ENCODE data around the gene CABLES2. TPM values are rescaled to one million over a fixed set of nuclear protein-coding genes. Genes with fewer than 3 reads are reported as not detected.

Gene CABLES2
- total RNA-seq, 1 experiment from 2014 or later: 8.9 TPM

- no TSS peak for BruUV-seq (replicated peaks)
- TF ChIP-seq SRF (IDR thresholded peaks at IDR 0.05; ENCODE audit: low read depth): no peak
- no peak for TF ChIP-seq POLR2A (IDR thresholded peaks at IDR 0.05; ENCODE audit: borderline replicate concordance, extremely low read depth, insufficient read depth, insufficient read length)
- TF ChIP-seq TCF7L2 (IDR thresholded peaks at IDR 0.05; ENCODE audit: borderline replicate concordance, extremely low read depth, insufficient read depth, insufficient read length): no peak
- no peak for TF ChIP-seq CBX3 (IDR thresholded peaks at IDR 0.05; ENCODE audit: low read depth)
- no peak for TF ChIP-seq EZH2 (IDR thresholded peaks at IDR 0.05)
- TF ChIP-seq EZH2phosphoT487 (IDR thresholded peaks at IDR 0.05; ENCODE audit: borderline replicate concordance): no peak
- TF ChIP-seq ZNF274 (IDR thresholded peaks at IDR 0.05; ENCODE audit: low read depth, low read length): no peak
- no peak for TF ChIP-seq MAX (IDR thresholded peaks at IDR 0.05)
- TF ChIP-seq RAD21 (IDR thresholded peaks at IDR 0.05; ENCODE audit: low read depth): no peak
- no peak for TF ChIP-seq SP1 (IDR thresholded peaks at IDR 0.05; ENCODE audit: low read depth)
- TF ChIP-seq CTCF (IDR thresholded peaks at IDR 0.05 in 2 of 3, conservative IDR thresholded peaks at IDR 0.05 in 1 of 3; ENCODE audit: borderline replicate concordance in 1 of 3, insufficient read depth in 1 of 3, low read depth in 2 of 3, low read length in 2 of 3): no peak
- TF ChIP-seq CEBPB (IDR thresholded peaks at IDR 0.05; ENCODE audit: low read depth): no peak
- Histone ChIP-seq H3K4me2 (ENCODE audit: low read length) (no peak overlapping the region), H3K4me1 (ENCODE audit: control insufficient read depth in 1 of 2, insufficient read depth in 2 of 2, low read length in 2 of 2) (0 out of 4 replicates have a peak, but pooled peaks cover 0 to 3% of the 10 kb centered on the region in 2 experiments), H3K27me3 (ENCODE audit: insufficient read depth, low read length) (0 out of 2 replicates have a peak, but pooled peaks cover 4% of the 10 kb centered on the region), H2AFZ (ENCODE audit: low read depth, low read length, poor library complexity, severe bottlenecking) (no peak overlapping the region), H3K9me2 (ENCODE audit: insufficient read depth) (no peaks in the 10 kb centered on the region), H3K36me3 (ENCODE audit: control insufficient read depth in 1 of 2, insufficient read depth in 2 of 2, low read length in 2 of 2) (no peaks in the 10 kb centered on the region), H4K20me1 (ENCODE audit: insufficient read depth) (no peaks in the 10 kb centered on the region), H3K27ac (ENCODE audit: low read depth, low read length) (no peak overlapping the region), H3K9me3 (ENCODE audit: control insufficient read depth in 1 of 2, insufficient read depth in 1 of 2, low read depth in 1 of 2, low read length in 2 of 2) (no peaks in the 10 kb centered on the region), H3K4me3 (replicated peaks in 1 of 2; ENCODE audit: low read depth in 1 of 2, low read length in 2 of 2) (no peak overlapping the region), H3K9ac (ENCODE audit: low read length) (no peak overlapping the region), H3K79me2 (ENCODE audit: insufficient read depth, low read length) (no peaks in the 10 kb centered on the region)
- ChIA-PET RAD21 (ENCODE audit: low non-redundant PET in 1 of 2, low total read pairs in 2 of 2, uncharacterized antibody in 2 of 2, unreplicated experiment in 2 of 2) (no interaction called here), CTCF (no interaction called here), POLR2A (no interaction called here)
- ATAC-seq (no peak), DNase-seq (ENCODE audit: low read depth, low spot score) (no peak)
- intact Hi-C loops (cut with micrococcal nuclease): no loop called here
Measured at GRCh38 chr20:62448788-62449187, 41.7 kb upstream of the CABLES2 start.
